ENCODE measurements around the gene ATP4B.

The ATP4B gene

GRCh38 chr13:113657851-113658741 lies at the start of gene ATP4B:
Gene ATP4B, minus strand, starts transcription at chr13:113658198. Its CDS starts 54 bp downstream, at chr13:113658144.
- no peak for DNase-seq (ENCODE audit: low spot score)

GRCh38 chr13:113672002-113672651 lies 14.1 kb upstream of the ATP4B start:
- no peak for DNase-seq (ENCODE audit: low spot score)

DNA sequence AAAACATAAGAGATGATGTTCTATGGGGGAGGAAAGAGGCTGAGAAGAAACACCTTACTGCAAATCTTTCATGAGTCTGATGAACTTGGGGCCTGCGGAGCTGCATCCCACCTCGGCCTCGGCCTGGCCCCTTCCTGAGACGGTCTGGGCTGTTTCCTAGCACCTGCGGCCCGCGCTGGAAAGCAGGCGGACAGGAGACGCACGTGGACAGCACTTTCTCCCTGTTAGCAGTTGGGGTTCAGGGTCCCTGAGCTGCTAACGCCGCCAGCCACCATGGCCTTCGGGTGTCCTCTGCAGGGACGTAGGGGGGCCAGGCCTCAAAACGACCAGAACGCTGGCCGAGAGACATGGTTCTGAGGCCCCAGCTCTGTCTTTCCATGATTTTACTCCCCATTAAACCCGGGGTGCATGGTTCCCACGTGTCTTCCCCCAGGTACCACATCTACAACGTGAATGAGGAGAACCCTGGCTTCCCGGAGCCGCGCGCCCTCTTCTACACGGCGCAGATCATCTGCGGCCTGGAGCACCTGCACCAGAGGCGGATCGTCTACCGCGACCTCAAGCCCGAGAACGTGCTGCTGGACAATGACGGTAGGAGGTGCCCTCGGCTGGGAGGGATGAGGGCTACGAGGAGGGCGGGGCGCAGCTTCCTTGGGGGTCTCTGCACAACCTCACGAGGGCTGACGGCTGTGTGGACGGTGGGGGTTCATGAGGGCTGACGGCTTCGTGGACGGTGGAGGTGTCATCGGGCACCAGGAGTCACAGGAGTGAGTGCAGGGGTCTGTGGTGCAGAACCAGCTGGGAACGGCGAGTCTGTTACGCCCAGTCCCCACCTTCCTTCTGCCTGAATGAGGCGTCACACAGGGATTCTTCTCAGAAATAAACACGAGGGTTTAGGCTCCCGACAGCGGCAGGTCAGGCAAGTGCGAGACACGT lies 13.3 kb upstream of the ATP4B start:
- no peak for DNase-seq (ENCODE audit: low spot score)

- no peak for DNase-seq (ENCODE audit: low spot score)
Observed at GRCh38 chr13:113670541-113670940, 12.5 kb upstream of the ATP4B start.

DNA sequence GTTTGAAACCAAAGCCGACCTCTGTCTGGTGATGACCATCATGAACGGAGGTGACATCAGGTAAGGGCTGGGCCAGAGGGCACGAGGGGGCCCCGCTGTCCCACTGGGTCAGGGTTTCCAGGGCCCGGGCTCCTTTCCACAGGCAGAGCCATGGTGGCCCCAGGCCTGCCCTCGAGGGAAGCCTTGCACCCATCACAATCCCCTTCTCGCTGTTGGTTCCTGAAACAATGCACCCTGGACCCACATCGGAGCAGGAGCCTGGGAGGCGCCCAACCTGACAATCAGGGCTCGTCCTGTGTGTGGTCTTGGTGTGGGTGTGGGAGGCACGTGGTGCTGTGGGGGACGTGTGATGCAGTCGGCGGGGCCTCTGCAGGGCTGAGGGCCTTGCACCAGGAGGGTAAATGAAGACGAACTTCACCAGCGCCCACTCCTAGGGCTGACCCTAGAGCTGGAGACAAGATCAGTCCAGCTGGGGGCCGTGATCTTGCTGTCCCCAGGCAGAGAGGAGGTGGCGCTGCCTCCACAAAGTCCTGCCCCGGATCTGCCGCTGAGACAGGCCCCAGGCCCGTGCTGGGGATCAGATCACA lies 11.8 kb upstream of the ATP4B start:
- DNase-seq (ENCODE audit: low spot score), result no peak

GRCh38 chr13:113669231-113669754 lies 11.3 kb upstream of the ATP4B start:
- no peak for DNase-seq (ENCODE audit: low spot score)

- DNase-seq (ENCODE audit: low spot score), result no peak
Observed at GRCh38 chr13:113668491-113668971, 10.5 kb upstream of the ATP4B start.

DNA sequence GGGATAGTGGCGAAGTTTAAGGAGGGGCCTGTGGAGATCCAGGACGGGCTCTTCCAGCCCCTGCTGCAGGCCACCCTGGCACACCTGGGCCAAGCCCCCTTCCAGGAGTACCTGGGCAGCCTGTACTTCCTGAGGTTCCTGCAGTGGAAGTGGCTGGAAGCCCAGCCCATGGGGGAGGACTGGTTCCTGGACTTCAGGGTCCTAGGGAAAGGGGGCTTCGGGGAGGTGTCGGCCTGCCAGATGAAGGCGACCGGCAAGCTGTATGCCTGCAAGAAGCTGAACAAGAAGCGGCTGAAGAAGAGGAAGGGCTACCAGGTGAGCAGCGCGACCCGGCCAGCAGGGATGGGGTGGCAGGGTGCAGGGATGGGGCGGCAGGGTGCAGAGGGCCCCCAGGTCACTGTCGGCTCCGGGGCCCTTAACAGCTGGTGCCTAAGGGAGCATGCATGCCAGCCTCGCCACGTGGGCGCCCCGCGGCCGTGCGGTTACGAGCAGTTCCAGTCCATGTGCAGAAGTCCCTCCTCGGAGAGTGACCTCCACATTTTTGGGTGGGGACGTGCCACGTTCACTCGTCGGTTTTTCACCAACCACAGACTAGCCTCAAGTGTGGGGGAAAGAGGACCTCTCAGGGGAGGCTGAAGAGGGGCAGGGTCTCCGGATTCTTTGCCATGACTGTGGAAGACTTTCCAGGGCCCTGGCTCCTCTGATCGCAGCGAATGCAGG lies 9.9 kb upstream of the ATP4B start:
- DNase-seq (ENCODE audit: low spot score), result no peak

DNA sequence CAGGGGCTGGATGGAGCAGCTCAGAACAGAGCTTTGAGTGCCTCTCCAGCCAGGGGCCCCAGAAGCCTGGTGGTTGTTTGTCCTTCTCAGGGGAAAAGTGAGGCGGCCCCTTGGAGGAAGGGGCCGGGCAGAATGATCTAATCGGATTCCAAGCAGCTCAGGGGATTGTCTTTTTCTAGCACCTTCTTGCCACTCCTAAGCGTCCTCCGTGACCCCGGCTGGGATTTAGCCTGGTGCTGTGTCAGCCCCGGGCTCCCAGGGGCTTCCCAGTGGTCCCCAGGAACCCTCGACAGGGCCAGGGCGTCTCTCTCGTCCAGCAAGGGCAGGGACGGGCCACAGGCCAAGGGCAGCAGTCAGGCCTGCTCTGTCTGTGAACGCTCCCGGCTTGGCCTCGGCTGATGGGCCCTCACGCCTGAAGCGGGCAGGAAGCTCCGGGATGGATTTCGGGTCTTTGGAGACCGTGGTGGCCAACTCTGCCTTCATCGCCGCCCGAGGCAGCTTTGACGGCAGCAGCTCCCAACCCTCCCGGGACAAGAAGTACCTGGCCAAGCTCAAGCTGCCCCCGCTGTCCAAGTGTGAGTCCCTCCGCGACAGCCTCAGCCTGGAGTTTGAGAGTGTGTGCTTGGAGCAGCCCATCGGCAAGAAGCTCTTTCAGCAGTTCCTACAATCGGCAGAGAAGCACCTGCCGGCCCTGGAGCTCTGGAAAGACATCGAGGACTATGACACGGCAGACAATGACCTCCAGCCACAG lies 9.1 kb upstream of the ATP4B start, which contains the start of gene GRK1:
TSS of gene GRK1 (plus strand) at position 269 of the 751 bp plus-strand sequence. CDS start at position 437, 168 bp downstream.
- no peak for DNase-seq (ENCODE audit: low spot score)

DNA sequence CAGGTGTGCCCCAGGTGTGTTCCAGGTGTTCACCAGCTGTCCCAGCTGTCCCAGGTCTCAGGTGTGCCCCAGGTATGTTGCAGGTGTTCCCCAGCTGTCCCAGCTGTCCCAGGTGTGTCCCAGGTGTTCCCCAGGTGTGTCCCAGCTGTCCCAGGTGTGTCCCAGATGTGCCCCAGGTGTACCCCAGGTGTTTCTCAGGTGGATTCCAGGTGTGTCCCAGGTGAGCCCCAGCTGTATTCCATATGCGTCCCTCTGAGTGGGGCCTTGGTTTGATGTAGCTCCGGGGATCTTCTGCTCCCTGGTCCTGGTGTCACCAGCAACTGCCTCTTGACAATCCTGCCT lies 8.3 kb upstream of the ATP4B start:
- no peak for DNase-seq (ENCODE audit: low spot score)

DNA sequence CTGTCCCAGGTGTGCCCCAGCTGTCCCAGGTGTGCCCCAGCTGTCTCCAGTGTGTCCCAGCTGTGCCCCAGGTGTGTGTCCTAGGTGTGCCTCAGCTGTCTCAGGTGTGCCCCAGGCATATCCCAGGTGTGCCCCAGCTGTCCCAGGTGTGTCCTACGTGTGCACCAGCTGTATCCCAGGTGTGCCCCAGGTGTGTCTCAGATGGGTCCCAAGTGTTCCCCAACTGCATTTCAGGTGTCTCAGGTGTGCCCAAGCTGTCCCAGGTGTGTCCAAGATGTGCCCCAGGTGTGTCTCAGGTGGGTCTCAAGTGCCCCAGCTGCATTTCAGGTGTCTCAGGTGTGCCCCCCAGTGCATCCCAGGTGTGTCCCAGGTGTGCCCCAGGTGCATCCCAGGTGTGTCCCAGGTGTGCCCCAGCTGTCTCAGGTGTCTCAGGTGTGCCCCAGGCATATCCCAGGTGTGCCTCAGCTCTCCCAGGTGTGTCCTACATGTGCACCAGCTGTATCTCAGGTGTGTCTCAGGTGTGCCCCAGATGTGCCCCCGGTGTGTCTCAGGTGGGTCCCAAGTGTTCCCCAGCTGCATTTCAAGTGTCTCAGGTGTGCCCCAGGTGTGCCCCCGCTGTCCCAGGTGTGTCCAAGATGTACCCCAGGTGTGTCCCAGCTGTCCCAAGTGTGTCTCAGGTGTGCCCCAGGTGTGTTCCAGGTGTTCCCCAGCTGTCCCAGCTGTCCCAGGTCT lies 7.8 kb upstream of the ATP4B start:
- no peak for DNase-seq (ENCODE audit: low spot score)

DNA sequence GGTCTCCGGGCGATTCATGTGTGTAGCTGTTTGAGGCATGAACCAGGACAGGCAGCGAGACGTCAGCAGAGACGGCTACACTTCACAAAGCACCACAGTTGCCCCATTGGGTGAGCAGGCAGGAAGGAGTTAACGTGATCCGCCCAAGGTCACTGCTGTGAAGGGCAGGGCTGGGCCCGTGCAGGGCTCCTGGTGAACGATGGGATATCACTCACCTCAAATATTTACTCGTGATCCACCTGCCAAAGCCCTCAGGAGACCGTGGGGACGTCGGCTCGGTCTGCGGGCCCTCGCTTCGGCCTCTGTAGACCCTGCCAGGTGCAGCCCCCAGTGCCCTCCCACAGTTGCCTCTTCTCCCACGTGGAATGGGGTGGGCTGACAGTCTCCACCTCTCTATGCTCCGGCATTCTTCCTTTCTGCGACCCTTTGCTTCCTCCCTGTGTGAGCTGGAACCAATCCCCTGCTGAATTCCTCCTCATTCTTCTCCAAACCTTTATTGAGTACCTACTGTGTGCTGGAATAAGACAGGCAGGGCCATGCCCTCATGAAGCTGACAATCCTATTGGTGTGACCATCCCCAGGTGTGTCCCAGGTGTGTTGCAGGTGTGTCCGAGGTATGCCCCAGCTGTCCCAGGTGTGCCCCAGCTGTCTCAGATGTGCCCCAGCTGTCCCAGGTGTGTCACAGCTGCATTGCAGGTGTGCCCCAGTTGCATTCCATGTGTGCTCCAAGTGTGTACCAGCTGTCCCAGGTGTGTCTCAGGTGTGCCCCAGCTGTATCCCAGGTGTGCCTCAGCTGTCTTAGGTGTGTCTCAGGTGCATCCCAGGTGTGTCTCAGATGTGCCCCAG lies 7.0 kb upstream of the ATP4B start:
- DNase-seq (ENCODE audit: low spot score), result no peak

DNA sequence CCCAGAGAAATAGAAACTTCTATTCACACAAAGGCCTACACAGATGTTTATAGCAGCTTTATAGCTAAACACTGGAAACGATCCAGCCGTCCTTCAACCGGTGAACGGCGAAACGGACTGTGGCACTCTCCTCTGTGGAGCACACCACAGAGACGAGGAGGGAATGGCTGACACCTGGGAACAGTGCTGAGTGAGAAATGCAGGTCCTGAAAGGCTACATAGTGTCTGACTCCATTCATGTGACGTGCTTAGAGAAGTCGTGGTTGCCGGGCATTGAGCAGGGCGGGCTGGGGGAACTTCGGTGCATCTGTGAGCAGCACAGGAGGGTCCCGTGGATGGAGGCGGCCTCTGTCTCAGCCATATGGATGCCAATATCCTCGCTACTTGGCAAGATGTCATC lies 5.9 kb upstream of the ATP4B start:
- no peak for DNase-seq (ENCODE audit: low spot score)

GRCh38 chr13:113661509-113661908 lies 3.5 kb upstream of the ATP4B start:
- DNase-seq (ENCODE audit: low spot score), result no peak

GRCh38 chr13:113660066-113660465 lies 2.1 kb upstream of the ATP4B start:
- DNase-seq (ENCODE audit: low spot score), result no peak

- DNase-seq (ENCODE audit: low spot score), result no peak
Observed at GRCh38 chr13:113659337-113659736, 1.3 kb upstream of the ATP4B start.

DNA sequence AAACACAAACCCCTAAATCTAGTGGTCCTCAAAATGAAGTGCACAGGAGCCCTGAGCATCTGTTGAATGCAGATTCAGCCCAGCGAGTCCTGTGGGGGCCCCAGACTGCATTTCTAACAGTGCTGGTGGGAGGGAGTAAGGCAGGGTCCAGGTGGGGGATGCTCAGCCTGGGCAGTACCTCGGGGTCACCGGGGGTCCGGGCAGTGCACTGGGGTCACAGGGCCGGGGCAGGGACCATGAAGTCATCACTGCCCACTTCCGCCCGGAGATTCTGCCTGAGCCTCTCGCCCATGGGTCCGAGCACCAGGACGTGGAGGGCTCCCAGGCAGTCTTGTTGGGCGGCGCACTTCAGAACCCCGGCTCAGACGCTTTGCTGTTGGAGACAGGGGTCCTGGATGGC lies 838 bp upstream of the ATP4B start:
- no peak for DNase-seq (ENCODE audit: low spot score)

Measured in LoVo (cell line).